SK-N-MC (cell line): ENCODE measurements around the gene ZNF611.

Experiments
- FOXP2 ChIP-seq: optimal IDR thresholded peaks from 2 replicates; pipeline ENCODE3; 2011; ENCODE audit warnings: mild to moderate bottlenecking, moderate library complexity; ENCODE audit not compliant: insufficient read depth; ENCODE audit errors: extremely low read length, control extremely low read depth
- POLR2AphosphoS5 ChIP-seq: IDR thresholded peaks from 2 replicates; pipeline ENCODE4 v1.6.1; 2012; ENCODE audit warnings: mild to moderate bottlenecking, low read depth, low read length, borderline replicate concordance

- TF ChIP-seq POLR2AphosphoS5: no peak
- no peak for TF ChIP-seq FOXP2
These were observed 7.7 kb upstream of the ZNF611 start for GRCh38 chr19:52742516-52742915.
